ENCODE results near the gene PTH2R.
"Not testable (repeated sequence)": the region's sequence is repeated elsewhere in the genome, so short reads cannot be mapped to it uniquely, and the experiment has no call there.

PTH2R gene

GRCh38 chr2:208467564-208467963 lies 61.0 kb downstream of the PTH2R start:
- intact Hi-C loops (cut with DNase I) = no loop called here
- DNase-seq = no peak

DNA sequence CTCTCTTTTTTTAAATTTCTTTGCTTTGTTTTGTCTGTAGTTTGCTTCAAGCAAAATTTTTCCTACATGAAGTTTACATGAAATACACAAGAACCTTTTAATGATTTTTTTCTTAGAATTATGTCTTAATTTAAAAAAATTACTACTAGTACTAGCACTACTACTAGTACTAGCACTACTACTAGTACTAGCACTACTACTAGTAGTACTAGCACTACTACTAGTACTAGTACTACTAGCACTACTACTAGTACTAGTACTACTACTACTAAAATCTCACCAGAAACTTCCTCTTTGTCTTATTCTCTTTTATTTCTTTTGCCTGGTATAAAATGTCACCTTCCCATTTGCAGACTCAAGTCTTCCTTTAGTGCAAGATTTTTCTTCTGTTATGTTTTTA lies 71.1 kb downstream of the PTH2R start:
- DNase-seq = no peak
- intact Hi-C loops (cut with DNase I) = no loop called here

GRCh38 chr2:208479342-208479741 lies 72.8 kb downstream of the PTH2R start:
- no peak for DNase-seq

DNA sequence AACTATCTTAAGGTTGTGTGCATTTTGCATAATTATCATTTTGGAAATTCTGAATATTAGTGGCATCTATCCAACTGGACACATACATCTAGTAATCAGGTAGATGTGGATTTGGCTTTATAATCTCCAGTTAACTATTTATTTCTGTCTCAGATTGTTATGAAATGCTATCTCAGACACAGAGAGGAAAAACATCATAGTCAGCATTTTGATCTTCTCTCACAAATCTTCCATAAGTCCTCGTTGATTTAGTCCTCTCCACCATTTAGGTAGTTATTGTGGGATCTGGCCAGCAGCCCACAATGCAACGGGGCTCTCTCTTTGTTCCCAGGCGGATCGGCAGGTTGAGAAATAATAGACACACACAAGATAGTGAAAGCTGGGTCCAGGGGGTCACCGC lies 75.4 kb downstream of the PTH2R start:
- intact Hi-C loops (cut with DNase I); DNase-seq: not testable (repeated sequence)

More at GRCh38 chr2:208479342-208479741, 72.8 kb downstream of the PTH2R start:
- intact Hi-C loops (cut with DNase I) = no loop called here

- DNase-seq; intact Hi-C loops (cut with DNase I): not testable (repeated sequence)
Observed at GRCh38 chr2:208482453-208483015, 75.9 kb downstream of the PTH2R start.

DNA sequence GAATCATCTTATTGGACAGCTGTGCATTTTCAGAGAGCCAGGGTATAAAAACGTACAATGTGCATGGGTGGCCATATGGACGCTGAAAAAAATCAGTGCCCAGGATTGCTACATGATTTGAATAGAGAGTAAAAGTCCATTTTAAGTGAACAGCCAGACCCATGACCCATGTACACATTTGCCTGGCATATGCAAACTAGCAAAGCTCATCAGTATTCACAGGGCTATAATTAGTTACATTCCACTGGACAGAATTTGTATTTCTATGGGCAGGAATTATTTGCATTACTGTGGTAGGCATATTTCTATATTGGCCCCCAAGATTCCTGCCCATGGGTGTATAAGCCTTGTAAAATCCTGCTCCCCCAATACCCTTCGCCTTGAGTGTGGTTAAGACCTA lies 78.8 kb downstream of the PTH2R start:
- intact Hi-C loops (cut with DNase I) = no loop called here
- no peak for DNase-seq

- intact Hi-C loops (cut with DNase I) = no loop called here
- DNase-seq = no peak
Observed at GRCh38 chr2:208488686-208489564, 82.3 kb downstream of the PTH2R start.

- DNase-seq = no peak
- intact Hi-C loops (cut with DNase I) = no loop called here
Observed at GRCh38 chr2:208489687-208490086, 83.1 kb downstream of the PTH2R start.

DNA sequence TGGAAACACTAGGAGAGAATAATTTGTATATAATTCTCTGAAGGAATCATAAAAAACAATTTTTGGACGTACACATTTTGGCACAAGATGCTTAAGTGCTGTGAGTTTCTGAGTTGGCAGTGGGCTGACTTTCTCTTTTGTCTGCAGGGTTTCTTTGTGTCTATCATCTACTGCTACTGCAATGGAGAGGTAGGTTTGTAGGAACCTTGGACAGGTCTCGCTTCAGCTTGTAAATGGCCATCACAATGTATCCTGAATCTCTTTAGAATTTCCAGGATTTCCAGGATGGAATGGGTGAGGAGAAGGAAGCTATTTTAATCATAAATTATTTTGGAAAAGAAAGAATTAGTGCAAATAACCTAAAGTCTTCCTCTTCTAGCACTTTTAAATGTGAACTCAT lies 83.9 kb downstream of the PTH2R start:
- intact Hi-C loops (cut with DNase I) = no loop called here
- DNase-seq = no peak

GRCh38 chr2:208491641-208492040 lies 85.0 kb downstream of the PTH2R start:
- DNase-seq = no peak
- intact Hi-C loops (cut with DNase I) = no loop called here

GRCh38 chr2:208492069-208492468 lies 85.5 kb downstream of the PTH2R start:
- intact Hi-C loops (cut with DNase I) = no loop called here
- no peak for DNase-seq

GRCh38 chr2:208493186-208493585 lies 86.6 kb downstream of the PTH2R start:
- DNase-seq = no peak
- intact Hi-C loops (cut with DNase I) = no loop called here

GRCh38 chr2:208496129-208496528 lies 89.5 kb downstream of the PTH2R start:
- intact Hi-C loops (cut with DNase I) = no loop called here
- DNase-seq = no peak

- no peak for DNase-seq
- intact Hi-C loops (cut with DNase I) = no loop called here
Observed at GRCh38 chr2:208501206-208501605, 94.6 kb downstream of the PTH2R start.

DNA sequence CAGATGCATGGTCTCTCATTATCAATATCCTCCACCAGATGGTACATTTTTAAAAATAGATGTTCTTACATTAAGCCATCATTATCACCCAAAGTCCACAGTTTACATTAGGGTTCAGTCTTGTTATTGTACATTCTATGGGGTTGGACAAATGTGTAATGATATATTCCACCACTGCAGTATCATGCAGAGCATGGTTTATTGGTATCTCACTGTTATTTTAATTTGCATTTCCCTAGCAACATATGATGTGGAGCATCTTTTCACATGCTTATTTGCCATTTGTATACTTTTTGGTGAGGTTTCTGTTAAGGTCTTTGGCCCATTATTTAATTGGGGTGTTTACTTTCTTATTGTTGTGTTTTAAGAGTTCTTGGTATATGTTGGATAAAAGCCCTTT lies 95.7 kb downstream of the PTH2R start:
- intact Hi-C loops (cut with DNase I) = no loop called here
- no peak for DNase-seq

DNA sequence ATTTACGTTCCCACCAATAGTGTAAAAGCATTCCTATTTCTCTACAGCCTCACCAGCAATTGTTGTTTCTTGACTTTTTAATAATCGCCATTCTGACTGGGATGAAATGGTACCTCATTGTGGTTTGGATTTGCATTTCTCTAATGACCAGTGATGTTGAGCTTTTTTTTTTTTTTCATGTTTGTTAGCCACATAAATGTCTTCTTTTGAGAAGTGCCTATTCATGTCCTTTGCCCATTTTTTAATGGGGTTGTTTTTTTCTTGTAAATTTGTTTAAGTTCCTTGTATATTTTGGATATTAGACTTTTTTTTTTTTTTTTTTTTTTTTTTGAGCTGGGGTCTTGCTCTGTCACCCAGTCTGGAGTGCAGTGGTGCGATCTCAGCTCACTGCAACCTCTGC lies 98.8 kb downstream of the PTH2R start:
- intact Hi-C loops (cut with DNase I); DNase-seq: not testable (repeated sequence)

- no peak for DNase-seq
- intact Hi-C loops (cut with DNase I) = no loop called here
Observed at GRCh38 chr2:208509586-208509985, 103.0 kb downstream of the PTH2R start.

- intact Hi-C loops (cut with DNase I) = no loop called here
- no peak for DNase-seq
Observed at GRCh38 chr2:208511016-208511415, 104.4 kb downstream of the PTH2R start.

DNA sequence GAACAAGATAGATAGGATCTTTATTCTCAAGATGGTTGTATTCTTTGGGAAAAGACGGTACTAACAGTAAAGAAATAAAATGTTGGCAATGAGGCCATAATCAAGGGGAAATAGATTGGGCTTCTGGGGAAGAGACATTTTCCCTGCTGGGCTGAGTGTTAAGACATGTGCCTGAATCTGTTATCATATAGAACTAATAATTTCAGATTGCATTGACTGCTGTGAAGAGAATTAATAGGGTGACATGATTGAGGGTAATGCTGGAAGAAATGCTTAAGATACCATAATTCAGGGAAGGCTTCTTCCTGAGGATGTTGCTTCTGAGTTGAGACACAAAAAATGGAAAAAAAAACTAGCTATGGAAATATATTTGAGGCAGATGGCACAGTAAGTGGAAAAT lies 105.0 kb downstream of the PTH2R start:
- no peak for DNase-seq
- intact Hi-C loops (cut with DNase I) = no loop called here

DNA sequence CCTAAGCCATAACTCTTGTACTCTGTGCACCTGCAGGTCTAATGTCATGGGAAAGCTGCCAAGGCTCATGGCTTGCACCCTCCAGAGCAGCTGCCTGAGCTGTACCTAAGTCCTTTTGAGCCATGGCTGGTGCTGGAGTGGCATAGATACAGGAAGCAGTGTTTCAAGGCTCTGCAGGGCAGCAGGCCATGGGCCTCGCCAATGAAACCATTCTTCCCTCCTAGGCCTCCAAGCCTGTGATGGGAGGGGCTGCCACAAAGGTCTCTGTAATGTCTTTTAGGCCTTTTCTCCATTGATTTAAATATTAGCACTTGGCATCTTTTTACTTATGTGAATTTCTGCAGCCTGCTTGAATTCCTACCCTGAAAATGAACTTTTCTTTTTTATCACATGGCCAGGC lies 108.5 kb downstream of the PTH2R start:
- intact Hi-C loops (cut with DNase I) = no loop called here
- no peak for DNase-seq

- DNase-seq; intact Hi-C loops (cut with DNase I): not testable (repeated sequence)
Observed at GRCh38 chr2:208523069-208523468, 116.5 kb downstream of the PTH2R start.

All from head of caudate nucleus (tissue), 42 donors.